Measurements from ENCODE around the gene TGFB1I1.
"Not testable (repeated sequence)": the region's sequence is repeated elsewhere in the genome, so short reads cannot be mapped to it uniquely, and the experiment has no call there.

TGFB1I1 gene

GRCh38 chr16:31508706-31509195 is 36.8 kb downstream of the TGFB1I1 start:
- DNase-seq (ENCODE audit: low read depth in 2 of 2, low spot score in 1 of 2) = no peak

- no peak for DNase-seq (ENCODE audit: low read depth in 2 of 2, low spot score in 1 of 2)
Observed at GRCh38 chr16:31513126-31513525, 41.2 kb downstream of the TGFB1I1 start.

GRCh38 chr16:31513884-31514283 is 41.9 kb downstream of the TGFB1I1 start:
- DNase-seq (ENCODE audit: low read depth in 2 of 2, low spot score in 1 of 2) = no peak

DNA sequence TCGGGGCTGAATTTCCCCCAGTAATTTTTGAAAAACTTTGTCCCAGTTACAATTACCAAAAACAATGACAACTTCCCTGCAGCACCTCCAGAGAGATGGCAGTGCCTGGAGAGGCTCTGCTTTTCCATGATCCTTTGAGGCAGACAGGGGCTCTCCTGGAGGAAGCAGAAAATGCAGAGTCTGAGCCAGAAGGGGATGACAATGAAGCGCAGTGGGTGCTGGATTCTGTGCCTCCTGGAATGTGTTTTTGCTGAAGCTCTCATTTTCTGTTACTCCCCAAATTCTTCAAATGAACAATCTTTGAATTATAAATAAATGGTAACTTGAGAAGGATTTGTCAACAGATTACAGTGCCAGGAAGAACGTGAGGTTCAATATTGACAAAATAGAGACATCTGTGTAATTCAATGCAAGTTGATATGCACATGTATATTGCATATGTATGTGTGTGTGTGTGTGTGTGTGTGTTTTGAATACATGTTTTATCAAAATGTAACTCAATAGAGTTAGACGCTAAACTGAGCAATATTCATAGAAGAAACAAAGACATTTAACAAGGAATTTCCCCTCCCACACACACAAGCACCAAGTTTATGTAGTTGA is 45.9 kb downstream of the TGFB1I1 start:
- DNase-seq (ENCODE audit: low read depth in 2 of 2, low spot score in 1 of 2) = no peak

GRCh38 chr16:31519759-31520431 is 47.9 kb downstream of the TGFB1I1 start:
- DNase-seq (ENCODE audit: low read depth in 2 of 2, low spot score in 1 of 2) = no peak

DNA sequence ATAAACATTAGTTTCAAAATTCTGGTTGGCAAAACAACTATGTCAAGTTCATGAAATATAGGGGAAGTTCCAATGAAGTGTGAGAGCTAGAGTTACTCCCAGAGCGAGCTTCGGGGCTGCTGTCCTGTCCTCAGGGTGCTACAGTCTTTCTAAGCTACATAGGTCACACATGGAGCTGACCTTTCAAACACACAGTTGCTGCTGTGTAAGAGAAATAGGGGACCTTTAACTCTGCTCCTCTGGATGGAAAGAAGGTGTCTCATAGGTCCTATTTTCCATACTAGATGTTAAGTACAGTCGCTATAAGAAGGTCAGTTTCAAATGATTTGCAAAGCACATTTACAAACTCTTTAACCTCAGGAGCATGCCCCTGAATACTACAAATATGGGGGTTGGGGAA is 49.4 kb downstream of the TGFB1I1 start:
- no peak for DNase-seq (ENCODE audit: low read depth in 2 of 2, low spot score in 1 of 2)

DNA sequence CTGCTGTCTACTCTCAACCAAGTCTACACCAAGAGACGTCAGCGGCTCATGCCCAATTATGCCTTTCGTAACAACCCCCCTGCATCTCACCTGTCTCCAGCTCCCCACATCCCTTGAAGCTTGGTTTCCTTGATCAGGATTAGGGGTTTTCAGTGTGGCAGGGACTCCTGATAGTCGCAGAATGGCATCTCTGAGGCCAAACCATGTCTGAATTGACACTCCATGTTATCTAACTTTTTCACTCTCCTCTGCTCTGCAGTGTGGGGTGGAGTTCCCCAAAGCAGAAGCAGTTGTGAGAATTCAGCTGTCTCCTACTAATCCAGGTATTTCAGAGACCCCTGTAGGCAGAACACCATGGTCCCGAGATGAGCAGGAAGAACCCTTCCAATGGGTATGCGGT is 50.1 kb downstream of the TGFB1I1 start:
- DNase-seq (ENCODE audit: low read depth in 2 of 2, low spot score in 1 of 2) = no peak

DNA sequence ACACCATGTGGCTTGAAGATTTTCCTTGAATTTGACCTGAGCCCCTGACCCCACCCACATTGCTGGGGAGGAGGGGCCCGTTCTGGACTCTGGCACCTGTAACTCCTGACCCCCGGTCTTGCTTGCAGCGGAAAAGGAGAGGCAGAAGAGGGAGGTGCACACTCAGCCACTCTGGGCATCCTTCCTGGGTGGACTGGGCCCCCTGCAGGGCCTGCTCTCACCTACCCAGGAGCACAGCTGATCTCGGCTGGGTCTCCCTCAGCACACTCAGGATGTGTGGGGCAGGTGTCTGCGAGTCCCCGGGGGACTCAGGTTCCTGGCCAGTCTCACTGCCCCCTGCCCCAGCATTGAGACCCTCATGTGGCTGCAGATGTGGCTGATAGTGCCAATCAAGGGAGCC is 51.8 kb downstream of the TGFB1I1 start:
- not testable (repeated sequence) for DNase-seq (ENCODE audit: low read depth in 2 of 2, low spot score in 1 of 2)

DNA sequence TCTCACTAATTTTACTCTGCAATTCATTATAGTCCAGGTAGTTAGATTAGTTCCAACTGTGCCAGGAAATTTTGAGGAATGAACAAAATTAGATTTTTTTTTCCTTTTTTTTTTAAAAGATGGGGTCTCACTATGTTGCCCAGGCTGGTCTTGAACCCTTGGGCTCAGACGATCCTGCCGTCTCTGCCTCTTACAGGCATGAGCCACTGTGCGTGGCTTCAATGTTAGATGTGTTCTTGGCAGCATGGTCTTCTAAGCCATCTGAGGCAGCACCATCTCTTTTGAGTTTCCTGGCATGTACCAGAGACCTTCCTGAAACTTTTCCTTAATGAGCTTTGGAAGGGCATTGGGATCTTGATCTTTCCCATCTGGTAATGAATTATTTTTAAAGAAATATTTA is 53.2 kb downstream of the TGFB1I1 start:
- DNase-seq (ENCODE audit: low read depth in 2 of 2, low spot score in 1 of 2) = no peak

Data from stimulated activated CD8-positive, alpha-beta memory T cell treated with anti-CD3 and anti-CD28 coated beads, Interleukin-4, amount 100 ng/mL, for 1 hour (primary cell).